GM12878 (cell line): ENCODE data around the gene OTUD3. TPM values are rescaled to one million over a fixed set of nuclear protein-coding genes. Genes with fewer than 3 reads are reported as not detected.

Experiments
- ATAC-seq: fragments of 200-7000 bp; cut with Tn5 transposase; 3 replicates; pipeline ENCODE4 v1.9.1; 2020; ENCODE audit warnings: mild to moderate bottlenecking, moderate library complexity
- BruUV-seq: library from RNA; stranded (reverse); fragments of 400-500 nt; replicated peaks from 2 replicates; lab custom pipeline; 2021; lab: Mats Ljungman, UMichigan
- CTCF ChIA-PET: fragments of 300-600 bp; sonication (Branson Sonifier 250); formaldehyde crosslinking; extraction: SDS; loops from one replicate; lab custom pipeline; 2021; ENCODE audit warnings: inconsistent platforms; lab: Yijun Ruan, JAX
- POLR2A ChIA-PET: fragments of 350-600 bp; formaldehyde crosslinking; extraction: SDS; loops from one replicate; lab custom pipeline; 2021; ENCODE audit warnings: inconsistent platforms; lab: Charles Lee
- RAD21 ChIA-PET: fragments of 300-600 bp; sonication (Branson Sonifier 250); formaldehyde crosslinking; loops from one replicate; lab custom pipeline; 2023; ENCODE audit warnings: antibody characterized with exemption; ENCODE audit not compliant: unreplicated experiment; lab: Charles Lee
- SMC1A ChIA-PET: fragments of 300-600 bp; sonication (Branson Sonifier 250); formaldehyde crosslinking; loops from one replicate; lab custom pipeline; 2023; ENCODE audit not compliant: unreplicated experiment, uncharacterized antibody; lab: Charles Lee
- DNase-seq: peaks from one replicate; pipeline ENCODE4 v3.0.0-alpha.2; 2011; ENCODE audit warnings: low read depth, low spot score
- FAIRE-seq: peaks from 3 replicates; lab custom pipeline; 2011; peaks lifted over from hg19 to GRCh38; lab: Jason Lieb, UNC
- H2AFZ ChIP-seq: 2 replicates; pipeline ENCODE4 v1.6.0; 2011; ENCODE audit warnings: low read depth, low read length, control low read depth; ENCODE audit not compliant: control insufficient read depth
- H3K27ac ChIP-seq: 2 replicates; pipeline ENCODE4 v1.5.1; 2011; ENCODE audit warnings: control low read depth; ENCODE audit not compliant: control insufficient read depth, insufficient read depth
- H3K27me3 ChIP-seq, 2 experiments: replicated peaks in 1 of 2; 2 replicates each; pipeline versions ENCODE4 v1.6.0 to v1.6.1; 2011; ENCODE audit warnings: low read length in 1 of 2; ENCODE audit not compliant: control insufficient read depth in 2 of 2, insufficient read depth in 2 of 2
- H3K36me3 ChIP-seq, 2 experiments: 2 replicates each; pipeline ENCODE4 v1.5.1; 2011; ENCODE audit warnings: low read length in 1 of 2; ENCODE audit not compliant: control insufficient read depth in 2 of 2, insufficient read depth in 2 of 2
- H3K4me1 ChIP-seq: 2 replicates; pipeline ENCODE4 v1.6.1; 2011; ENCODE audit warnings: mild to moderate bottlenecking, low read length, moderate library complexity, mixed read lengths; ENCODE audit not compliant: control insufficient read depth, insufficient read depth
- H3K4me2 ChIP-seq: 2 replicates; pipeline ENCODE4 v1.6.0; 2011; ENCODE audit warnings: control low read depth; ENCODE audit not compliant: control insufficient read depth, insufficient read depth
- H3K4me3 ChIP-seq: fragments of 200-600 bp; sonication (generic); 2 replicates; pipeline ENCODE4 v1.5.1; 2016
- H3K79me2 ChIP-seq: 2 replicates; pipeline ENCODE4 v1.6.0; 2011; ENCODE audit warnings: low read length; ENCODE audit not compliant: control insufficient read depth, insufficient read depth
- H3K9ac ChIP-seq: 2 replicates; pipeline ENCODE4 v1.8.0; 2011; ENCODE audit warnings: low read length, control low read depth, mixed read lengths; ENCODE audit not compliant: control insufficient read depth, insufficient read depth
- H3K9me3 ChIP-seq: replicated peaks from 3 replicates; pipeline ENCODE4 v1.5.1; 2011; ENCODE audit warnings: mild to moderate bottlenecking, low read length; ENCODE audit not compliant: control insufficient read depth, insufficient read depth
- H4K20me1 ChIP-seq: 2 replicates; pipeline ENCODE4 v1.6.0; 2011; ENCODE audit not compliant: control insufficient read depth, insufficient read depth
- CBX5 ChIP-seq: sonication (generic); IDR thresholded peaks from 2 replicates; pipeline ENCODE4 v1.6.1; 2016; ENCODE audit warnings: low read depth, moderate library complexity, mild to moderate bottlenecking, inconsistent platforms
- CREB1 ChIP-seq: IDR thresholded peaks from 2 replicates; pipeline ENCODE4 v1.6.1; 2012; ENCODE audit warnings: low read depth, mild to moderate bottlenecking, inconsistent platforms
- ESRRA ChIP-seq: IDR thresholded peaks from 2 replicates; pipeline ENCODE4 v1.6.1; 2012; ENCODE audit warnings: mild to moderate bottlenecking, low read length, improper control_type of control experiment
- FOXK2 ChIP-seq: fragments of 450-650 bp; IDR thresholded peaks from 2 replicates; pipeline ENCODE4 v1.6.1; 2017; ENCODE audit warnings: mild to moderate bottlenecking, moderate library complexity
- KLF5 ChIP-seq: fragments of 450-650 bp; IDR thresholded peaks from 2 replicates; pipeline ENCODE4 v1.6.1; 2014; ENCODE audit warnings: mild to moderate bottlenecking; ENCODE audit not compliant: partially characterized antibody
- MEF2A ChIP-seq: IDR thresholded peaks from 2 replicates; pipeline ENCODE4 v1.6.1; 2011; ENCODE audit warnings: low read depth, mild to moderate bottlenecking, low read length, moderate library complexity; ENCODE audit not compliant: insufficient read depth
- MTA2 ChIP-seq: fragments of 450-650 bp; IDR thresholded peaks from 2 replicates; pipeline ENCODE4 v1.6.1; 2016; ENCODE audit warnings: low read depth, mild to moderate bottlenecking, moderate library complexity
- NFYA ChIP-seq: IDR thresholded peaks from 2 replicates; pipeline ENCODE4 v1.6.1; 2011; ENCODE audit warnings: low read depth, mild to moderate bottlenecking, low read length, improper control_type of control experiment, borderline replicate concordance
- PML ChIP-seq: IDR thresholded peaks from 2 replicates; pipeline ENCODE4 v1.6.1; 2012; ENCODE audit warnings: low read length, inconsistent platforms
- POLR2AphosphoS2 ChIP-seq: IDR thresholded peaks from 2 replicates; pipeline ENCODE4 v1.6.1; 2011; ENCODE audit warnings: low read depth, mild to moderate bottlenecking, low read length, improper control_type of control experiment, moderate library complexity
- RAD51 ChIP-seq: fragments of 450-650 bp; IDR thresholded peaks from 2 replicates; pipeline ENCODE4 v1.6.1; 2016; ENCODE audit warnings: moderate library complexity, mild to moderate bottlenecking, inconsistent platforms
- SPI1 ChIP-seq: IDR thresholded peaks from 2 replicates; pipeline ENCODE4 v1.6.1; 2011; ENCODE audit warnings: low read depth, mild to moderate bottlenecking, low read length, moderate library complexity, borderline replicate concordance; ENCODE audit not compliant: insufficient read depth
- STAT3 ChIP-seq: IDR thresholded peaks from 2 replicates; pipeline ENCODE4 v1.6.1; 2011; ENCODE audit warnings: low read depth, low read length, improper control_type of control experiment
- TCF12 ChIP-seq: IDR thresholded peaks from 2 replicates; pipeline ENCODE4 v1.6.1; 2011; ENCODE audit warnings: low read depth, mild to moderate bottlenecking, low read length
- TCF7 ChIP-seq: IDR thresholded peaks from 2 replicates; pipeline ENCODE4 v1.6.1; 2014; ENCODE audit warnings: antibody characterized with exemption, borderline replicate concordance
- ZBED1 ChIP-seq: IDR thresholded peaks from 2 replicates; pipeline ENCODE4 v1.6.1; 2016; ENCODE audit warnings: borderline replicate concordance
- ZNF207 ChIP-seq: fragments of 450-650 bp; IDR thresholded peaks from 2 replicates; pipeline ENCODE4 v1.6.1; 2014; ENCODE audit warnings: antibody characterized with exemption, mild to moderate bottlenecking, borderline replicate concordance
- ZNF384 ChIP-seq: IDR thresholded peaks from 2 replicates; pipeline ENCODE4 v1.6.1; 2012; ENCODE audit warnings: low read depth, mild to moderate bottlenecking, low read length, improper control_type of control experiment, borderline replicate concordance
- ZSCAN29 ChIP-seq: fragments of 450-650 bp; IDR thresholded peaks from 2 replicates; pipeline ENCODE4 v1.6.1; 2017; ENCODE audit warnings: mild to moderate bottlenecking, moderate library complexity
- WGBS: methylation state at CpG from one replicate; pipeline ENCODE4 v1.1.6; 2016; ENCODE audit warnings: low lambda C conversion rate; ENCODE audit not compliant: insufficient replicate concordance, insufficient coverage; ENCODE audit errors: missing lambda C conversion rate; 5-methylcytosine and 5-hydroxymethylcytosine counted together
- in situ Hi-C: fragments of 300-500 bp; cut with MboI; formaldehyde crosslinking; loops from 9 replicates; pipeline ENCODE4 v1.14.3; 2018; ENCODE audit warnings: mixed read lengths
- intact Hi-C: fragments of 100-400 bp; cut with micrococcal nuclease; formaldehyde crosslinking; loops from one replicate; pipeline ENCODE4 v1.14.2; 2022; ENCODE audit not compliant: unreplicated experiment
- polyA plus RNA-seq, 11 experiments: library from polyadenylated mRNA; depleted of rRNA in 4 of 11; unstranded in 6 of 11; stranded (reverse) in 5 of 11; fragments of >200 nt; fragmentation: Nextera tagmentation in 4 of 11; fragmentation: Illumina TruSeq in 1 of 11; extraction: Ambion mirVana in 4 of 11; extraction: Trizol in 1 of 11; gene quantifications; 1 replicate in 1 of 11; 2 replicates in 10 of 11; pipeline versions ENCODE4 v1.2.1 to v1.2.3, GENCODE V29; 2011 to 2016; ENCODE audit warnings: inconsistent platforms in 2 of 11, missing spikeins in 2 of 11, low read depth in 1 of 11
- total RNA-seq, 4 experiments: library from RNA; depleted of rRNA in 3 of 4; stranded (reverse); fragments of >200 nt in 3 of 4; fragmentation: Illumina TruSeq in 1 of 4; extraction: Trizol in 1 of 4; gene quantifications; 2 replicates each; pipeline versions ENCODE4 v1.2.1 to v1.2.3, GENCODE V29; 2013 to 2021
- TF ChIP-seq, protein P1 (sequence below): fragments of 450-650 bp; IDR thresholded peaks from 2 replicates; pipeline ENCODE4 v1.6.1; 2017; ENCODE audit warnings: antibody characterized with exemption, mild to moderate bottlenecking, moderate library complexity

The OTUD3 gene
- total and polyA plus RNA-seq, 10 of the 15 experiments (the other 5 are each of a cell fraction or from before 2014, with no cell fraction given), result 0.77 to 8.9 (median 4.8) TPM

DNA sequence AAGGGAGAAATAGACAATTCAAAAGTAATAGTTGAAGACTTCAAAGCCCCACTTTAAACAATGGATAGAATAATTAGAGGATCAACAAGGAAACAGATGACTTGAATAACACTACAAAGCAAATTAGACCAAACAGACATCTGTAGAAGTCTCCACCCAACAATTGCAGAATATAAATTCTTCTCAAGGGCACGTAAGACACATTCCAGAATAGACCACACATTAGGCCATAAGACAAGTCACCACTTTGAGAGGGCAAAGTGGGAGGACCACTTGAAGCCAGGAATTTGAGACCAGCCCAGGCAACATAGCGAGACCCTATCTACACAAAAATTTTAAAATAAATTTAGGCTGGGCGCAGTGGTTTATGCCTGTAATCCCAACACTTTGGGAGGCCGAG, 46.6 kb upstream of the OTUD3 start (continued):
- no peak for TF ChIP-seq TCF12
- TF ChIP-seq, all 136 proteins: peak for 0

DNA sequence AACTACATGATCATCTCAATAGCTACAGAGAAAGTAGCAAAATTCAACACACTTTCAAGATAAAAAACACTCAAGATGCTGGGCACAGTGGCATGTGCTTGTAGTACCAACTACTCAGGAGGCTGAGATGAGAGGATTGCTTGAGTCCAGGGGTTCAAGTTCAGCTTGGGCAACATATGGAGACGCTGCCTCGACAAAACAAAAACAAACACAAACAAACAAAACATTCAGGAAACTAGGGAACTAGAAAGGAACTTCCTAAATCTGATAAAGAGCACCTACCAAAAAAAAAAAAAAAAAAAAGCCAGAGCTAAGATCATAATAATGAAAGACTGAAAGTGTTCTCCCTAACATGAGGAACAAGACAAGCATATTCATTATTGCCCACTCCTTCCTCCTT, 44.3 kb upstream of the OTUD3 start:
- no peak overlapping the region for H3K4me3 ChIP-seq
- POLR2A ChIA-PET, result no interaction called here
- H3K79me2 ChIP-seq, result no peaks in the 10 kb centered on the region
- TF ChIP-seq CBX5 (no peak), ZNF384 (no peak), ZBED1 (no peak), STAT3 (no peak), KLF5 (no peak), PML (no peak), ZSCAN29 (no peak), POLR2AphosphoS2 (no peak), FOXK2 (no peak), MEF2A (no peak), ZNF207 (no peak), ESRRA (no peak), MTA2 (no peak), RAD51 (no peak), NFYA (no peak), CREB1 (no peak), SPI1 (no peak), TCF7 (no peak)
- TF ChIP-seq, protein P1, sequence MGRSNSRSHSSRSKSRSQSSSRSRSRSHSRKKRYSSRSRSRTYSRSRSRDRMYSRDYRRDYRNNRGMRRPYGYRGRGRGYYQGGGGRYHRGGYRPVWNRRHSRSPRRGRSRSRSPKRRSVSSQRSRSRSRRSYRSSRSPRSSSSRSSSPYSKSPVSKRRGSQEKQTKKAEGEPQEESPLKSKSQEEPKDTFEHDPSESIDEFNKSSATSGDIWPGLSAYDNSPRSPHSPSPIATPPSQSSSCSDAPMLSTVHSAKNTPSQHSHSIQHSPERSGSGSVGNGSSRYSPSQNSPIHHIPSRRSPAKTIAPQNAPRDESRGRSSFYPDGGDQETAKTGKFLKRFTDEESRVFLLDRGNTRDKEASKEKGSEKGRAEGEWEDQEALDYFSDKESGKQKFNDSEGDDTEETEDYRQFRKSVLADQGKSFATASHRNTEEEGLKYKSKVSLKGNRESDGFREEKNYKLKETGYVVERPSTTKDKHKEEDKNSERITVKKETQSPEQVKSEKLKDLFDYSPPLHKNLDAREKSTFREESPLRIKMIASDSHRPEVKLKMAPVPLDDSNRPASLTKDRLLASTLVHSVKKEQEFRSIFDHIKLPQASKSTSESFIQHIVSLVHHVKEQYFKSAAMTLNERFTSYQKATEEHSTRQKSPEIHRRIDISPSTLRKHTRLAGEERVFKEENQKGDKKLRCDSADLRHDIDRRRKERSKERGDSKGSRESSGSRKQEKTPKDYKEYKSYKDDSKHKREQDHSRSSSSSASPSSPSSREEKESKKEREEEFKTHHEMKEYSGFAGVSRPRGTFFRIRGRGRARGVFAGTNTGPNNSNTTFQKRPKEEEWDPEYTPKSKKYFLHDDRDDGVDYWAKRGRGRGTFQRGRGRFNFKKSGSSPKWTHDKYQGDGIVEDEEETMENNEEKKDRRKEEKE, result no peak
- TF ChIP-seq, all 136 proteins: peak for 0
- ATAC-seq (no peak), FAIRE-seq (no peak), DNase-seq (no peak)
- H4K20me1 ChIP-seq, result no peaks in the 10 kb centered on the region
- SMC1A ChIA-PET, result no interaction called here
- no TSS peak for BruUV-seq
- no peak overlapping the region for H3K27ac ChIP-seq
- H2AFZ ChIP-seq, result no peak overlapping the region
- in situ Hi-C loops, result no loop called here
- no peaks in the 10 kb centered on the region for H3K36me3 ChIP-seq
- WGBS, result 0% methylated on average over 2 of the region's 2 CpGs
- H3K9ac ChIP-seq, result no peak overlapping the region
- no peaks in the 10 kb centered on the region for H3K9me3 ChIP-seq
- H3K4me1 ChIP-seq, result no peaks in the 10 kb centered on the region
- H3K27me3 ChIP-seq, result no peaks in the 10 kb centered on the region
- RAD21 ChIA-PET, result no interaction called here
- H3K4me2 ChIP-seq, result no peak overlapping the region
- intact Hi-C loops, result no loop called here
- CTCF ChIA-PET, result no interaction called here
